Glutamatergic neuron (in vitro differentiated cells): ENCODE measurements around the gene HIRIP3. TPM values are rescaled to one million over a fixed set of nuclear protein-coding genes. Genes with fewer than 3 reads are reported as not detected.
A peak's percentile ranks its signal among the peaks of the same experiment; 100 is the strongest.

Source experiments
- DNase-seq: peaks from one replicate; pipeline ENCODE4 v3.0.0; 2022
- H3K27ac Mint-ChIP-seq: one replicate; pipeline ENCODE4 v1.8.0; 2020; ENCODE audit warnings: mild to moderate bottlenecking, mixed read lengths, inconsistent platforms; ENCODE audit not compliant: unreplicated experiment
- H3K27me3 Mint-ChIP-seq: one replicate; pipeline ENCODE4 v1.8.0; 2020; ENCODE audit warnings: mild to moderate bottlenecking, moderate library complexity, mixed read lengths, inconsistent platforms; ENCODE audit not compliant: unreplicated experiment
- H3K36me3 Mint-ChIP-seq: one replicate; pipeline ENCODE4 v1.8.0; 2020; ENCODE audit warnings: mild to moderate bottlenecking, mixed read lengths, inconsistent platforms; ENCODE audit not compliant: unreplicated experiment
- H3K4me1 Mint-ChIP-seq: one replicate; pipeline ENCODE4 v1.8.0; 2020; ENCODE audit warnings: mild to moderate bottlenecking, low read depth, mixed read lengths, inconsistent platforms; ENCODE audit not compliant: unreplicated experiment
- H3K4me3 Mint-ChIP-seq: one replicate; pipeline ENCODE4 v1.8.0; 2020; ENCODE audit warnings: mild to moderate bottlenecking, mixed read lengths, inconsistent platforms; ENCODE audit not compliant: unreplicated experiment
- H3K9me3 Mint-ChIP-seq: one replicate; pipeline ENCODE4 v1.8.0; 2020; ENCODE audit warnings: mild to moderate bottlenecking, moderate library complexity, mixed read lengths, inconsistent platforms; ENCODE audit not compliant: unreplicated experiment
- CTCF ChIP-seq: fragments of 200-600 bp; sonication (generic); IDR thresholded peaks from one replicate; pipeline ENCODE4 v1.5.0; 2021; ENCODE audit not compliant: partially characterized antibody, unreplicated experiment
- total RNA-seq: library from RNA; stranded (reverse); fragmentation: NEBNext Ultra II Directional; extraction: Animal tissue kit (Norgen Biotek cat#: 25700); gene quantifications from one replicate; pipeline ENCODE4 v1.2.1, GENCODE V29; 2021; ENCODE audit not compliant: unreplicated experiment

HIRIP3 gene
- total RNA-seq, 1 donor from 2014 or later: 12.2 TPM

DNA sequence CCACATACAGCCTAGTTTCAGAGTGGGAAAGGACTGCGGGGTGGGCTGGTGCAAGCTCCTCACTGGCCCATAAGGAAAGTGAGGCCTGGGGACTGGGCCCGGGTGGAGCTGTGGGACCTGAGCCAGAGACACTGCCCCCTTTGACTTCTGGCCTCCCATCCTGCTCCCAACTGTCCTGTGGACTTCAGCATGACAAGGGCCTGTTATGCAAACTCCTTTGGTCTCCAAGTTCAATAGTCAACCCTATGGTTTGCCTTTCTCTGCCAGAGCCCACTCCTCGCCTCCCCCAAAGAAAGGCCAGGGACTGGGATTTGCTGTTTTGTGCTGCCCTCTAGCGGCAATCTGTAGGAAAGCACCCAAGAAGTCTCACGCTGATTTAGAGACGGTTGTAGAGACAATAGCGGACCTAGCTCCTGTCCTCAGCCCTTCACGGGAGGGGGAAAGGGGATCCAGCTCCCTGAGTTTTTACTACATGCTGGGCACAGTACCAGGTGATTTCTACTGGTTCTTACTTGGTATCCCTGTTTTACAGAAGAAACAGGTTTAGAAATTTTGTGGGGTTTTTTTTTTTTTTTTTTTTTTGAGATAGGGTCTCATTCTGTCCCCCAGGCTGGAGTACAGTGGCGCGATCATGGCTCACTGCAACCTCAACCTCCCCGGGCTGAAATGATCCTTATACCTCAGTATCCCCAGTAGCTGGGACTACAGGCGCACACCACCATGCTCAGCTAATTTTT, 36.8 kb upstream of the HIRIP3 start:
- H3K27ac Mint-ChIP-seq: peak overlapping the region; percentile 77
- H3K4me1 Mint-ChIP-seq: peaks cover 25% of the 10 kb centered on the region
- peaks cover 14% of the 10 kb centered on the region for H3K27me3 Mint-ChIP-seq
- peak overlapping the region; percentile 78 for H3K4me3 Mint-ChIP-seq
- H3K36me3 Mint-ChIP-seq: no peaks in the 10 kb centered on the region
- peak; percentile 86 for TF ChIP-seq CTCF
- DNase-seq: peak; percentile 81
- H3K9me3 Mint-ChIP-seq: peaks cover 6% of the 10 kb centered on the region

DNA sequence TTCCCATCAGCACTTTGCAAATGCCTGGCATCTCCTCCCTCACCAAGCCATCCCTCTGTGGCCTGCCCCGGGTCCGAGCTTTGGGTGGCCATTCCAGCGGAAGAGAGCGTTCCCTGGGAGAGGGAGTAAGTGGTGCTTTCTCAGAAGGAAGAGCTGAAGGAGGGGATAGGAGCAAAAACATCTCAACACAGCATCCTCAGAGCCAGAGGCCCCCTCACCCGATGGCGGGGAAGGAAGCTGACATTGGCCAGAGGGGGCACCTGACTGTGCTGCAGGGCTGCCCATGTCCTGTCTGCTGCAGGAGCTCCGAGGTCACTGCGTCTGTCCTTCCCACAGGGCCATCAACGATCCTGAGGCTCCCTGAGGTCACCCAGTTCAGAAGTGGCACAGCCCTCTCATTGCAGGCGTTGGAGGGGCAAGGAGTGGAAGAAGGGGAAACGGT, 36.1 kb upstream of the HIRIP3 start:
- no peak for DNase-seq
- peak overlapping the region; percentile 72 for H3K27ac Mint-ChIP-seq
- H3K4me3 Mint-ChIP-seq: peak overlapping the region; percentile 82
- no peak for TF ChIP-seq CTCF
- H3K9me3 Mint-ChIP-seq: peaks cover 7% of the 10 kb centered on the region
- H3K36me3 Mint-ChIP-seq: no peaks in the 10 kb centered on the region
- peaks cover 19% of the 10 kb centered on the region for H3K27me3 Mint-ChIP-seq
- H3K4me1 Mint-ChIP-seq: peaks cover 29% of the 10 kb centered on the region

- Mint-ChIP-seq H3K9me3 (peaks cover 7% of the 10 kb centered on the region), H3K4me3 (peak within 1 kb of the TSS; percentile 93), H3K36me3 (no peaks in the 10 kb centered on the region), H3K4me1 (peaks cover 29% of the 10 kb centered on the region), H3K27ac (peak within 1 kb of the TSS; percentile 91), H3K27me3 (peaks cover 19% of the 10 kb centered on the region)
- peak; percentile 79 for DNase-seq
- no peak for TF ChIP-seq CTCF
Observed at GRCh38 chr16:30030841-30031413, 35.5 kb upstream of the HIRIP3 start, which contains the start of gene TLCD3B. Gene TLCD3B, minus strand, starts transcription at chr16:30031271. Its CDS starts 744 bp downstream, at chr16:30030527.

DNA sequence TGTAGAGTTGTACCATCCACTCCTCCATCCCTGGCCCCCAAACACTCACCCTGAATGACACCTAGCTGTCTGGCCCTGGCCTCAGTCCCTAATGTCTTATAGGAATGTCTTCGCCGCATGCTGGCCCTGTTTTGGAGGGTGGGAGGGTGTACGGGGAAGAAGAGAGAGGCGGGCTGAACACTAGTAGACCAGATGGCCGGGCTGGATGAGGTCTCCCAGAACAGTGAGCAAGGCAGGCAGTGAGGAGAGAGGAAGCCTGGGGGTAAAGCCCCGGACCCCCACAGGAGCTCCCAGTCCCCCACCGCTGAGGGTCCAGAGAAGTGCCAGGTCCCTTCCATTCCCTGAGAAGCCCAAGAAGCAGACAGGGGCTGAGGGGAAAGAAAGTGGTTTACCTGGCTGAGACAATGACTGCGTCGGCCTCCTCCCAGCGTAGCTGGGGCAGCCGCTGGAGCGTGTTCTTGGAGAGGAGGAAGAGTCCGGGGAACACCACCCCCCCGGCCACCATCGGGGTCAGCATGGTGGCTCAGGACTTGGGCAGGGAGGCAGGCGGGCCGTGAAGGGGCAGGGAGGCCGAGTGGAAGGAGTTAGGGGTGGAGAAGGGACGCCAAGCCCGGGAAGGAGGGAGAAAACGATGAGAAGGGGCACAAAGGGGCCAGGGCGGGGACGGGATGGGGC, 34.7 kb upstream of the HIRIP3 start:
- DNase-seq: peak; percentile 40
- Mint-ChIP-seq H3K27ac (peak overlapping the region; percentile 91), H3K27me3 (peaks cover 19% of the 10 kb centered on the region), H3K9me3 (peaks cover 7% of the 10 kb centered on the region), H3K4me3 (peak overlapping the region; percentile 93), H3K4me1 (peaks cover 29% of the 10 kb centered on the region), H3K36me3 (no peaks in the 10 kb centered on the region)
- TF ChIP-seq CTCF: no peak
